Measurements from ENCODE around the gene CNOT11. TPM values are rescaled to one million over a fixed set of nuclear protein-coding genes. Genes with fewer than 3 reads are reported as not detected.
"Not testable (repeated sequence)": the region's sequence is repeated elsewhere in the genome, so short reads cannot be mapped to it uniquely, and the experiment has no call there.

The CNOT11 gene
- total RNA-seq, 3 donors from 2014 or later (not counting 1 experiment from before 2014, with no cell fraction given), result 41.7 to 49.8 (median 46.0) TPM

- Histone ChIP-seq H3K27ac (ENCODE audit: low read length) (no peak overlapping the region), H3K36me3 (ENCODE audit: control insufficient read depth, insufficient read depth, low read length) (no peaks in the 10 kb centered on the region), H3K9me3 (ENCODE audit: control insufficient read depth, insufficient read depth, low read length) (no peaks in the 10 kb centered on the region), H3K27me3 (ENCODE audit: control insufficient read depth, insufficient read depth, low read length) (no peaks in the 10 kb centered on the region), H3K4me1 (ENCODE audit: control insufficient read depth, insufficient read depth, low read length) (no peaks in the 10 kb centered on the region), H3K4me3 (ENCODE audit: low read length) (no peak overlapping the region)
- no peaks in the 10 kb centered on the region for H3K36me3 Mint-ChIP-seq
- no peak overlapping the region for H3K4me3 Mint-ChIP-seq
- 84% methylated on average over 6 of the region's 12 CpGs for WGBS (ENCODE audit: insufficient coverage)
- TF ChIP-seq, protein P1, sequence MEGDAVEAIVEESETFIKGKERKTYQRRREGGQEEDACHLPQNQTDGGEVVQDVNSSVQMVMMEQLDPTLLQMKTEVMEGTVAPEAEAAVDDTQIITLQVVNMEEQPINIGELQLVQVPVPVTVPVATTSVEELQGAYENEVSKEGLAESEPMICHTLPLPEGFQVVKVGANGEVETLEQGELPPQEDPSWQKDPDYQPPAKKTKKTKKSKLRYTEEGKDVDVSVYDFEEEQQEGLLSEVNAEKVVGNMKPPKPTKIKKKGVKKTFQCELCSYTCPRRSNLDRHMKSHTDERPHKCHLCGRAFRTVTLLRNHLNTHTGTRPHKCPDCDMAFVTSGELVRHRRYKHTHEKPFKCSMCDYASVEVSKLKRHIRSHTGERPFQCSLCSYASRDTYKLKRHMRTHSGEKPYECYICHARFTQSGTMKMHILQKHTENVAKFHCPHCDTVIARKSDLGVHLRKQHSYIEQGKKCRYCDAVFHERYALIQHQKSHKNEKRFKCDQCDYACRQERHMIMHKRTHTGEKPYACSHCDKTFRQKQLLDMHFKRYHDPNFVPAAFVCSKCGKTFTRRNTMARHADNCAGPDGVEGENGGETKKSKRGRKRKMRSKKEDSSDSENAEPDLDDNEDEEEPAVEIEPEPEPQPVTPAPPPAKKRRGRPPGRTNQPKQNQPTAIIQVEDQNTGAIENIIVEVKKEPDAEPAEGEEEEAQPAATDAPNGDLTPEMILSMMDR (IDR thresholded peaks at IDR 0.05), result no peak
- H3K27ac Mint-ChIP-seq, result peak overlapping the region in 1 of 2 donors; percentile 5
- DNase-seq (no peak), ATAC-seq (no peak)
- H3K9me3 Mint-ChIP-seq, result no peaks in the 10 kb centered on the region
- no peaks in the 10 kb centered on the region for H3K27me3 Mint-ChIP-seq (ENCODE audit: low read depth in 2 of 2)
- H3K4me1 Mint-ChIP-seq, result peaks cover 0 to 7% of the 10 kb centered on the region in 2 donors
- intact Hi-C loops (cut with micrococcal nuclease), result no loop called here
These were observed 13.5 kb upstream of the CNOT11 start for GRCh38 chr2:101238930-101239759.

GRCh38 chr2:101239760-101240118 lies 12.9 kb upstream of the CNOT11 start:
- intact Hi-C loops (cut with micrococcal nuclease); H3K4me1 Mint-ChIP-seq; ATAC-seq; H3K4me3 Mint-ChIP-seq; H3K27me3 ChIP-seq (ENCODE audit: control insufficient read depth, insufficient read depth, low read length); H3K36me3 Mint-ChIP-seq; H3K9me3 Mint-ChIP-seq; H3K27ac ChIP-seq (ENCODE audit: low read length); H3K27me3 Mint-ChIP-seq (ENCODE audit: low read depth in 2 of 2); H3K4me3 ChIP-seq (ENCODE audit: low read length); H3K9me3 ChIP-seq (ENCODE audit: control insufficient read depth, insufficient read depth, low read length); H3K4me1 ChIP-seq (ENCODE audit: control insufficient read depth, insufficient read depth, low read length); DNase-seq; H3K36me3 ChIP-seq (ENCODE audit: control insufficient read depth, insufficient read depth, low read length): not testable (repeated sequence)
- 94% methylated on average over 2 of the region's 2 CpGs for WGBS (ENCODE audit: insufficient coverage)
- H3K27ac Mint-ChIP-seq, result peak overlapping the region in 1 of 2 donors; percentile 5

DNA sequence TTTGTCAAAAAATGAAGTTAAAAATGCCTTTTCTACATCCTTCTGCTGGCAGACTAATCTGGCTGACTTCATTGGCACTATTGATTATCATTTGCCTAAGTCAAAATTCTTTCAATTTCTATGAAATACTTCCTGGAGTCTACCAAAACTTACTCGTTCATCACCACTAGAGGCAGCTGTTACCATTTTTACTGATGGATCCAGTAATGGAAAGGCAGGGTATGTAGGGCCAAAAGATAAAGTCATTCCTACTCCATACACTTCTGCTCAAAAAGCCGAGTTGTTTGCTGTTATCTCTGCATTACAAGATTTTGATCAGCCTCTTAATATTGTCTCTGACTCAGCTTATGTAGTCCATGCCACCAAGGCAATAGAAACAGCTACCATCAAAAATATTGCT lies 12.0 kb upstream of the CNOT11 start:
- H3K36me3 Mint-ChIP-seq; ATAC-seq; H3K4me1 ChIP-seq (ENCODE audit: control insufficient read depth, insufficient read depth, low read length); H3K27ac Mint-ChIP-seq; H3K27ac ChIP-seq (ENCODE audit: low read length); H3K4me3 Mint-ChIP-seq; H3K27me3 Mint-ChIP-seq (ENCODE audit: low read depth in 2 of 2); H3K27me3 ChIP-seq (ENCODE audit: control insufficient read depth, insufficient read depth, low read length); H3K36me3 ChIP-seq (ENCODE audit: control insufficient read depth, insufficient read depth, low read length); H3K4me3 ChIP-seq (ENCODE audit: low read length); H3K4me1 Mint-ChIP-seq; intact Hi-C loops (cut with micrococcal nuclease); H3K9me3 ChIP-seq (ENCODE audit: control insufficient read depth, insufficient read depth, low read length); H3K9me3 Mint-ChIP-seq: not testable (repeated sequence)
- DNase-seq, result peak in 1 of 2 donors; percentile 52
- WGBS (ENCODE audit: insufficient coverage), result 37% methylated on average over 1 of the region's 2 CpGs
- TF ChIP-seq, protein P1 (IDR thresholded peaks at IDR 0.05), result peak; percentile 27

DNA sequence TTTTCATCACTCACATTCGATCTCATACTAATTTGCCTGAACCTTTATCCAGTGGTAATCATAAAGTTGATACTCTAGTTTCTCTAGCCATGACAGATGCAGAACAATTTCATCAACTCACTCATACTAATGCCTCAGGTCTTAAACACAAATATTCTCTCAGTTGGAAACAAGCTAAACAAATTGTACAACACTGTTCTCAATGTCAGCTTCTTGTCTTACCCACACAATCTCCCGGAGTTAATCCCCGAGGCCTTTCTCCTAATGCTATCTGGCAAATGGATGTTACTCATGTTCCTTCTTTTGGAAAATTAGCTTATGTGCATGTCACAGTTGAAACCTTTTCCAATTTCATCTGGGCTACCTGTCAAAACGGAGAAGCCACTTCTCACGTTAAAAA lies 11.5 kb upstream of the CNOT11 start:
- no peak overlapping the region for H3K4me3 Mint-ChIP-seq
- DNase-seq (no peak), ATAC-seq (no peak)
- H3K27ac Mint-ChIP-seq, result no peak overlapping the region
- H3K9me3 ChIP-seq (ENCODE audit: control insufficient read depth, insufficient read depth, low read length), result no peaks in the 10 kb centered on the region
- H3K4me1 ChIP-seq (ENCODE audit: control insufficient read depth, insufficient read depth, low read length), result no peaks in the 10 kb centered on the region
- WGBS (ENCODE audit: insufficient coverage), result 91% methylated on average over 5 of the region's 5 CpGs
- no peaks in the 10 kb centered on the region for H3K27me3 ChIP-seq (ENCODE audit: control insufficient read depth, insufficient read depth, low read length)
- H3K36me3 Mint-ChIP-seq, result no peaks in the 10 kb centered on the region
- H3K27me3 Mint-ChIP-seq (ENCODE audit: low read depth in 2 of 2), result no peaks in the 10 kb centered on the region
- peaks cover 0 to 7% of the 10 kb centered on the region in 2 donors for H3K4me1 Mint-ChIP-seq
- intact Hi-C loops (cut with micrococcal nuclease), result no loop called here
- TF ChIP-seq, protein P1 (IDR thresholded peaks at IDR 0.05), result no peak
- H3K9me3 Mint-ChIP-seq, result no peaks in the 10 kb centered on the region
- H3K4me3 ChIP-seq (ENCODE audit: low read length), result no peak overlapping the region
- no peaks in the 10 kb centered on the region for H3K36me3 ChIP-seq (ENCODE audit: control insufficient read depth, insufficient read depth, low read length)
- no peak overlapping the region for H3K27ac ChIP-seq (ENCODE audit: low read length)

- intact Hi-C loops (cut with micrococcal nuclease); ATAC-seq: not testable (repeated sequence)
These were observed 8.3 kb upstream of the CNOT11 start for GRCh38 chr2:101244373-101244772.

GRCh38 chr2:101244899-101245298 lies 7.8 kb upstream of the CNOT11 start:
- H3K36me3 ChIP-seq (ENCODE audit: control insufficient read depth, insufficient read depth, low read length); H3K27ac Mint-ChIP-seq; H3K4me1 ChIP-seq (ENCODE audit: control insufficient read depth, insufficient read depth, low read length); H3K4me1 Mint-ChIP-seq; intact Hi-C loops (cut with micrococcal nuclease); H3K9me3 ChIP-seq (ENCODE audit: control insufficient read depth, insufficient read depth, low read length); H3K9me3 Mint-ChIP-seq; H3K27ac ChIP-seq (ENCODE audit: low read length); ATAC-seq; H3K4me3 ChIP-seq (ENCODE audit: low read length); DNase-seq; H3K4me3 Mint-ChIP-seq; H3K27me3 Mint-ChIP-seq (ENCODE audit: low read depth in 2 of 2); H3K36me3 Mint-ChIP-seq; H3K27me3 ChIP-seq (ENCODE audit: control insufficient read depth, insufficient read depth, low read length): not testable (repeated sequence)
- 93% methylated on average over 11 of the region's 12 CpGs for WGBS (ENCODE audit: insufficient coverage)

More at GRCh38 chr2:101244373-101244772, 8.3 kb upstream of the CNOT11 start:
- not testable (repeated sequence) for H3K27ac Mint-ChIP-seq; H3K4me1 ChIP-seq (ENCODE audit: control insufficient read depth, insufficient read depth, low read length); H3K27ac ChIP-seq (ENCODE audit: low read length); H3K27me3 Mint-ChIP-seq (ENCODE audit: low read depth in 2 of 2); H3K9me3 ChIP-seq (ENCODE audit: control insufficient read depth, insufficient read depth, low read length); H3K4me3 ChIP-seq (ENCODE audit: low read length); H3K4me3 Mint-ChIP-seq; H3K27me3 ChIP-seq (ENCODE audit: control insufficient read depth, insufficient read depth, low read length); DNase-seq; H3K4me1 Mint-ChIP-seq; H3K36me3 Mint-ChIP-seq; H3K9me3 Mint-ChIP-seq; H3K36me3 ChIP-seq (ENCODE audit: control insufficient read depth, insufficient read depth, low read length)
- 84% methylated on average over 3 of the region's 4 CpGs for WGBS (ENCODE audit: insufficient coverage)
